GM19099 (cell line): ENCODE measurements around the gene PSMG4.

Experiments
- POLR2A ChIP-seq: IDR thresholded peaks from 3 replicates; pipeline ENCODE4 v1.6.1; 2011; ENCODE audit warnings: low read depth; ENCODE audit not compliant: insufficient read length; ENCODE audit errors: extremely low read depth

Gene PSMG4

DNA sequence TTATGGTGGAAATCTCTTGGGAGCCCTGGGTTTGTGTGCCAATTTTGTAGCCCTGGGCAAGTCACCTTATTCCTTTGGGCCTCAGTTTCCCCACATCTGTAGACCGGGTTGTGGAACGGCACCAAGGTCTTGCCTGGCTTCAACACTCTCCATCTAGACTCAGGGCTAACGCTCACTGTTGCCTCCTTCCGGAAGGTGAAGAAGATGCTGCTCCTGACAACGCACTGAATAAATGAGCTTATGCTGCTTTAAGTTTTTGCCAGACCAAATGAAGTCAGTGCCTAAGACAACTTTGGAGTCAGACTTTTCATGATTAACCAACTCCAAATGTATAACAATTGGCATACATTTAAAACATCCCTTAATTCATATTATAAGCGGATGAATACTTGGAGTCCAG, 53.1 kb downstream of the PSMG4 start:
- TF ChIP-seq POLR2A: no peak

DNA sequence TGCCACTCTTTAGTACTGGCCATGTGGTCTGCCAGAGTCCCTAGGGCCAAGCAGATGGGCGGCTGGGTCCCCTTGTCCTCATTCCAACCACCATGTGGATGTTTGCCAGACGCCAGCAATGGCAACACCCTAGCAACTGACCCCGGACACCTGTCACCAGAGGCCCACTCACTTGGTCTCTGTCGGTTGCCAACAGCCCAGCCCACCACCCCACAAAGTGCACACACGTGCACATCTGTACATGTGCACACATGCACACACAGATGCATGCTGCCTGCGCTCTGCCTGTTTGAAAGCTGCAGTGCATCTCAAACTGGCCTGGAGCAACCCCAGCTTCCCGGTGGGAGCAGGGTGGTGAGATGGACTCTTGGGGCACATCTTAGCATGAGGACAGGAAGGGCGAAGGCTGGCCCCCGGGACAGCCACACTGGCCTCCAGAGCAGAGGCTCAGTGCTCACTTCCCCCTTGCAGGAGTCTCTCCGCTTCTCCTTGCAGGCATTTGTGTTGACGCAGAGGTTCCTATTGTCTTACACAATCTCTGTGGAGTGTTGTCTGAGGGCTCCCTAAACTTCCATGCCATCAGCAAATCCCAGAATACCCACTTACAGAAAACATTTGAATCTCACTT, 54.0 kb downstream of the PSMG4 start:
- TF ChIP-seq POLR2A: no peak

DNA sequence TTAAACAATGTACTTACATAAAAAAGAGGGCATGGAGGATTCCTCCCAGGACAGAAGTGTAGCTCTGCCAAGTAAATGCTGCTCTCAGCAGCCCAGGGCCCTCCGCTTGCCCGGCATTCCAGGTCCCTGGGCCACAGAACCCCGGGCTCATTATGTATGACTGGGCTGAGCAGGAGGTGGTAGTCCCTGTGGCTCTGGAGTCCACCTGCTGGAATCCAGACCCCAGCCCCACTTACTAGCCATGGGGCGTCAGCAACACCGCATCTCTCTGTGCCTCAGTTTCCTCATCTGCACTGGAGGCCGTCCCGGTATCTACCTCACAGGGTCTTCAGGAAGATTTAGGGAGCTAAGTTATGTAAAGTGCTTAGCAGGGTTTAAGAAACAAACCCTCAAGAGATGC, 55.4 kb downstream of the PSMG4 start:
- TF ChIP-seq POLR2A: no peak

DNA sequence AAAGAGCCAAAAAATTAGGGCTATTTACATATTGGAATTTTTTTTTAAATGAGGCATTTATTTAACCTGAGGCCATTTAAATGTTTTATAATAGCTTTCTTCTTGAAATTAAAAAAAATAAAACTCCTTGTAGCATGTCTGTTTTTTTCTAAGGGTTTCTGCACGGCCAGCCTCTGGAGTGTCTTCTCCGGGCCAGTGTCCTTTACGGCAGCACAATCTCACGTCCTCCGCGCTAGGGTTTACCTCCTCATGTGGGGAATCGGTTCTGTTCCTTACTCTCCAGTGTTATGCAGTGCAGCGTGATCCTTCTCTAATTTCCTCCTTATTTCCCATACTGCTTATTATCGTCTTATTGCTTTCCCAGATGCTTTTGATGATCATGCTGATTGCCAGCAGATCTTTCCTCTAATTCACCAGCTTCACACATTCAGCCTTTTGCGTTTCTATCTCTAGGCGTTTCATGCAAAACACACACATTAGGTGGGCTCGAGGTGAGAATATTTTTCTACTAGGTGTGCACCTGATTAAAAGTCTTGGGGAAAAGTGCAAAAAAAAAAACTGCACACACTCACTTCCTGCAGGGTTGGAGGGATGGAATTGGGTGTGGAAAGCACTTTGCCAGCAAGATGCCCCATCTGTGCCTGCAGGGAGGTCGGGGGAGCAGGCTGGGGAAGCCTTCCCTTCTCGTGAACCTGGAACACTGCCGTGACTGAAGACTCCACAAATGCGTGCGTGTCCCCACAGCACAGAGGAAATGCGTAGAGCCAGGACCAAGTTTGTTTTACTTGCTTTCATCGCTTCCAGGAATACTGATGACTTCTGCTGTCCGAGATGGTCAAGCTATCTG, 56.1 kb downstream of the PSMG4 start:
- no peak for TF ChIP-seq POLR2A

DNA sequence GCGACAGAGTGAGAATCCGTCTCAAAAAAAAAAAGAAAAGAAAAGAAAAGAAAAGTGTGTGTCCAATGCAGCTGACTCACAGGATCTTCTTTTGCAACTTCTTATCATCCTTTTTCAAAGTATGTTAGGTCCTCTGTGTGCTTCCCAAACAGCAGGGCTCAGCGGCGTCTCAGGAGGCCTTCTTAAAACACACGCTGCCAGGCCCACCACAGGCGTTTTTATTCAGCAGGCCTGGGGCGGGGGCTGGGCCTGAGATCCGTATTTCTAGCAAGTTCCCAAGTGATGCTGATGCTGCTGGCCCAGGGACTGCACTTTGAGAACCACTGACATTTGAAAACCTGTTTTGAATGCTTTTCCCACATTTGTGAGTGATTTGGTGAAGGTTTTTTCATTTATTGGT, 57.1 kb downstream of the PSMG4 start:
- no peak for TF ChIP-seq POLR2A

DNA sequence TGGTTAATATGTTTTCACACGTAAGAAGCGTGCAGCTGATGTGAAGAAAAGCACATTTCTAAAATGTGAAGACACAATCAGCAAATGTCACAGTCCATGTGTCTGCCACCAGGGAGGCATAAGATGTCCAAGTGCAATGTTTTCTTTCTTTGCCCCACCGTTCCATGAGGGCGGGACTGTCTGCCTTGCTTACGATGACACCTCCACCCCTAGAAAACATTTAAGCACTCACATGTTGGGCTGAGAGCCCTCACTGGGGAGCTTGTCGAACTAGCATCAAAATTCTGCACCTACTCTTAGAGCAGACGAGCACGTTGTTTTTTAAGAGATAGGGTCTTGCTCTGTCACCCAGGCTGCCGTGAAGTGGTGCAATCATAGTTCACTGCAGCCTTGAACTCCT, 57.6 kb downstream of the PSMG4 start:
- TF ChIP-seq POLR2A: no peak

DNA sequence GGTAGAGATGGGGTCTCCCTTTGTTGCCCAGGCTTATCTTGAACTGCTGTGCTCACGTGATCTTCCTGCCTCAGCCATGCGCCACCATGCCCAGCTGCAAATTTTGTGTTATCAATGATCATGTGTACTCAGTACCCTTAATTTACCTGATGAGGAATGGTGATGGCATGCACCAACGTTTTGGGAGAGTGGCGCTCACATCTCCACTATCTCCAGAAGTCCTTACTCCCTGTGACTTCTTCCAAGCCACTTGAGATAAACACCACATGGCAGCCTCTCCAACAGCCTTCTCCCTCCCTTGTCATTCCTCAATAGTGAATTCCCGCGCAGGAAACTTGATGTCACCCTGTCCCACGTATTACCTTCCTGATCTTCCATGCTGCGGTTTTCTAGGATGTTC, 58.1 kb downstream of the PSMG4 start:
- TF ChIP-seq POLR2A: no peak
